GM19438 (cell line): ENCODE data around the gene NXT1.
"Not testable (repeated sequence)": the region's sequence is repeated elsewhere in the genome, so short reads cannot be mapped to it uniquely, and the experiment has no call there.

ENCODE experiments used
- ATAC-seq: cut with Tn5 transposase; IDR thresholded peaks from one replicate; pipeline ENCODE4 v1.9.1; 2021; ENCODE audit warnings: low read depth; ENCODE audit not compliant: unreplicated experiment

Gene NXT1

GRCh38 chr20:23350196-23350903, at the start of gene NXT1:
TSS of gene NXT1 (plus strand) at chr20:23350791. CDS start at chr20:23354042, 3,251 bp downstream.
- ATAC-seq, result peak; percentile 80

- no peak for ATAC-seq
These were observed 49.0 kb upstream of the NXT1 start for GRCh38 chr20:23301436-23302050.

GRCh38 chr20:23302386-23302785, 48.2 kb upstream of the NXT1 start:
- no peak for ATAC-seq

- no peak for ATAC-seq
These were observed 47.8 kb upstream of the NXT1 start for GRCh38 chr20:23302801-23303200.

- ATAC-seq, result no peak
These were observed 47.1 kb upstream of the NXT1 start for GRCh38 chr20:23303325-23304102.

- no peak for ATAC-seq
These were observed 46.0 kb upstream of the NXT1 start for GRCh38 chr20:23304616-23305015.

GRCh38 chr20:23305098-23305497, 45.5 kb upstream of the NXT1 start:
- ATAC-seq, result no peak

GRCh38 chr20:23307393-23307792, 43.2 kb upstream of the NXT1 start:
- ATAC-seq, result not testable (repeated sequence)

GRCh38 chr20:23308024-23308423, 42.6 kb upstream of the NXT1 start:
- no peak for ATAC-seq

- ATAC-seq, result no peak
These were observed 41.7 kb upstream of the NXT1 start for GRCh38 chr20:23308908-23309307.

GRCh38 chr20:23309781-23310180, 40.8 kb upstream of the NXT1 start:
- no peak for ATAC-seq

GRCh38 chr20:23311947-23312506, 38.6 kb upstream of the NXT1 start:
- ATAC-seq, result no peak

- no peak for ATAC-seq
These were observed 37.3 kb upstream of the NXT1 start for GRCh38 chr20:23313271-23313670.

GRCh38 chr20:23314699-23315098, 35.9 kb upstream of the NXT1 start:
- ATAC-seq, result no peak

GRCh38 chr20:23315099-23315498, 35.5 kb upstream of the NXT1 start:
- ATAC-seq, result no peak

- no peak for ATAC-seq
These were observed 34.0 kb upstream of the NXT1 start for GRCh38 chr20:23316626-23317025.

- no peak for ATAC-seq
These were observed 33.5 kb upstream of the NXT1 start for GRCh38 chr20:23317081-23317480.

GRCh38 chr20:23318347-23318746, 32.2 kb upstream of the NXT1 start:
- ATAC-seq, result no peak

- ATAC-seq, result no peak
These were observed 30.3 kb upstream of the NXT1 start for GRCh38 chr20:23320317-23320716.

- no peak for ATAC-seq
These were observed 25.5 kb upstream of the NXT1 start for GRCh38 chr20:23325107-23325506.

GRCh38 chr20:23326774-23327173, 23.8 kb upstream of the NXT1 start:
- no peak for ATAC-seq
